ENCODE results near the gene ZNF514. TPM values are rescaled to one million over a fixed set of nuclear protein-coding genes. Genes with fewer than 3 reads are reported as not detected.
"Not testable (repeated sequence)": the region's sequence is repeated elsewhere in the genome, so short reads cannot be mapped to it uniquely, and the experiment has no call there.

Gene ZNF514
- total RNA-seq, result 10 to 100 TPM in 1 of 2 donors, 1 to 10 TPM in 1; 7.6 to 11.0 TPM

DNA sequence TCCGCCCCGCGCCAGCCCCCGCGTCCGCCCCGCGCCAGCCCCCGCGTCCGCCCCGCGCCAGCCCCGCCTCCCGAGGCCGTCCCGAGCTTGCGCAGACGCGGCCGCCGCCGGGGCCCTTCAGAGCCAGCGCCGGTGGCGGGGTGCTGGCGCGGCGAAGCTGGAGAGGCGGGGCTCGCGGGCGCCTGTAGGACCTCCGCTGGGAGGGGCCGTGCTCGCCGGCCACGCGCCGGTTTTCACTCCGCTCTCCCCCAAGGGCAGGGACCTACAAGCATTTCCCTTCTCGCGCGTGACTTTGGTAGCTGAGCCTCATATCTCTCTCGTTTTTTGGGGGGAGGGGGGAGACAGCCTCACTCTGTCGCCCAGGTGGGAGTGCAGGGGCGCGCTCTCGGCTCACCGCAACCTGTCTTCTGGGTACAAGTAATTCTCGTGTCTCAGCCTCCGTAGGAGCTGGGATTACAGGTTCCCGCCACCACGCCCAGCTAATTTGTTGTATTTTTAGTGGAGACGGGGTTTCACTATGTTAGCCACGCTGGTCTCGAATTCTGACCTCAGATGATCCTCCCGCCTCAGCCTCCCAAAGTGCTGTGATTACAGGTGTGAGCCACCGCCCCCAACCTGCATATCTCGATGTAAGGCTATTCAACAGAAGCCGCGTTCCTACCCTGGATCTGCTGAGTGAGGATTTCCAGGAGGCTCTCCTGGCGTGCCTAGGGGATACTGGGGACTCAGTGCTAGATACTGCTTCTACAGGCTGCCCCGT is at the start of gene ZNF514:
ZNF514 (minus strand) TSS at position 159 of the 760 bp plus-strand sequence. CDS start 6,595 bp downstream, outside the sequence.
- DNase-seq (ENCODE audit: low spot score in 2 of 2) (peak; percentile 74 to 76), ATAC-seq (peak; percentile 93 to 95)
- Mint-ChIP-seq H3K9me3 (peaks cover 13 to 24% of the 10 kb centered on the region in 2 donors), H3K27ac (peak within 1 kb of the TSS; percentile 81 to 84), H3K36me3 (peaks cover 35 to 41% of the 10 kb centered on the region in 2 donors)

GRCh38 chr2:95208106-95208505 is 48.5 kb upstream of the ZNF514 start:
- H3K27ac Mint-ChIP-seq, result peak overlapping the region; percentile 17 to 87
- DNase-seq (ENCODE audit: low spot score in 2 of 2), result no peak
- ATAC-seq, result no peak

DNA sequence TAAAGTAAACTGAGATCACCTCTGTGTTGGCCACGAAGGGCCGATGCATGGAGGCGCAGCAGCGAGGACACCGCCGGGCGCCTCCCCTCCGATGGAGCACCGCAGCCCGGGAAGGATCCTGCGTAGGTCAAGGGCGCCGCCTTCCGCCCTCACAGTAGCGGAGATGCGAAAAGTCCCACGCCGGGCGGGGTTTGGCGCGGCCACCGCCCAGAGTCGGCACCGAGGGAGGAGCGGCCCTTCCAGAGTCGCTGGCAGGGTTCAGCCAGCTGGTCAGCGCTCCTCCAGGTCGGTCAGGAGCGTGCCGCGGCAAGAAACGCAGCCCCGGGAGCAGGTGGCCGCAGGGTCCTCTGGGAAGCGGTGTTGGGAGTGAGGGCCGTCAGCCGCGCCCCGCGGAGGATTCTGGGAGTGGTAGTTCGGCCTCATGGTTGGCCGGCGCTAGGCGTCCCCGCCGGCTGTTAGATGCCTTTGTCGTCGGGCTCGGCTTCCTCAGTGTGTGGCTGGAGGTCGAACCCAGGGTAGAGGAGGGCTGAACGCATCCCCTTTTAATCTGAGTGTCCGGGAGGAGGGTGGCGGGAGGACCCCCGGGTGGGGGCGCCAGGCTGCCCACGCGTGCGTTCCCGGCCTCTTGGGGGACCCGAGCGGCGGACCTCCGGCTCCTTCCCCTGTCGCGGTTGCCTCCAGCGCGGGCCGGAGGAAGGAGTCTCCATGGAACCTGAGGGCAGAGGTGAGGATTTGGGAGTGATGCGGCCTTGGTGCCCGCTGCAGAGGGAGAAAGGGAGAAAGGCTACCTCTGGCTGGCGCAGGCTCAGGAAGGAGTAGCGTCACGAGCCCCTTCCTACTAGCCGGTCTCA is 47.7 kb upstream of the ZNF514 start, which contains the start of gene ZNF892:
ZNF892 (plus strand) TSS at position 411 of the 851 bp plus-strand sequence; CDS start at position 706, 295 bp downstream.
- Mint-ChIP-seq H3K9me3 (peaks cover 10 to 18% of the 10 kb centered on the region in 2 donors), H3K27ac (peak within 1 kb of the TSS; percentile 30 to 87), H3K36me3 (peaks cover 32 to 44% of the 10 kb centered on the region in 2 donors)
- peak; percentile 94 to 97 for ATAC-seq
- peak; percentile 80 to 84 for DNase-seq (ENCODE audit: low spot score in 2 of 2)

More at GRCh38 chr2:95208106-95208505, 48.5 kb upstream of the ZNF514 start:
- peaks cover 14 to 21% of the 10 kb centered on the region in 2 donors for H3K9me3 Mint-ChIP-seq
- peaks cover 39 to 51% of the 10 kb centered on the region in 2 donors for H3K36me3 Mint-ChIP-seq

DNA sequence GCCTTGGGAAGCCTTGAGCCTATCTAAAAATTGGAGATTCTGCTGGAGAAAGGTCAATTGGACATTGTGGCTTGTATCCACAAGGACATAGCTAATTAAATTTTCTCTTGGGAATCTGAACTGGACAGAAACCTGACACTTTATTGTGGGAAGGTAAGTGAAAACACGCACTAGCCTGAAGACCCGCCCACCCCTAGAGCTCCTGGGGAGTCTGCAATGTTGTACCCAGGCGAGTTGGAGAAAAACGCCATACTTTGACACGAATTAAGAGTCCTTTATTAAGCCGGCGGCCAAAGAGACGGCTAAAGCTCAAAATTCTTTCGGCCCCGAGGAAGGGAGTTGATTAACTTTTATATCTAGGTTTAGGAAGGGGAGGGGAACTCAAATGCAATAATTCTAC is 46.4 kb upstream of the ZNF514 start:
- Mint-ChIP-seq H3K36me3 (peaks cover 22 to 31% of the 10 kb centered on the region in 2 donors), H3K27ac (peak overlapping the region in 1 of 2 donors; percentile 87)

GRCh38 chr2:95204396-95204795 is 44.7 kb upstream of the ZNF514 start:
- no peak for ATAC-seq
- Mint-ChIP-seq H3K9me3 (peaks cover 1 to 8% of the 10 kb centered on the region in 2 donors), H3K27ac (no peak overlapping the region), H3K36me3 (peaks cover 10 to 17% of the 10 kb centered on the region in 2 donors)
- DNase-seq (ENCODE audit: low spot score in 2 of 2), result no peak

More for the DNA sequence above, 46.4 kb upstream of the ZNF514 start:
- H3K9me3 Mint-ChIP-seq, result peaks cover 10 to 18% of the 10 kb centered on the region in 2 donors
- DNase-seq (ENCODE audit: low spot score in 2 of 2) (no peak), ATAC-seq (no peak)

- Mint-ChIP-seq H3K9me3 (peaks cover 0 to 4% of the 10 kb centered on the region in 2 donors), H3K36me3 (peaks cover 5 to 12% of the 10 kb centered on the region in 2 donors), H3K27ac (no peak overlapping the region)
- DNase-seq (ENCODE audit: low spot score in 2 of 2) (no peak), ATAC-seq (no peak)
Measured at GRCh38 chr2:95203911-95204310, 44.3 kb upstream of the ZNF514 start.

- not testable (repeated sequence) for H3K36me3 Mint-ChIP-seq, ATAC-seq, H3K9me3 Mint-ChIP-seq, H3K27ac Mint-ChIP-seq
- peak; percentile 30 to 59 for DNase-seq (ENCODE audit: low spot score in 2 of 2)
Measured at GRCh38 chr2:95192956-95193355, 33.3 kb upstream of the ZNF514 start.

DNA sequence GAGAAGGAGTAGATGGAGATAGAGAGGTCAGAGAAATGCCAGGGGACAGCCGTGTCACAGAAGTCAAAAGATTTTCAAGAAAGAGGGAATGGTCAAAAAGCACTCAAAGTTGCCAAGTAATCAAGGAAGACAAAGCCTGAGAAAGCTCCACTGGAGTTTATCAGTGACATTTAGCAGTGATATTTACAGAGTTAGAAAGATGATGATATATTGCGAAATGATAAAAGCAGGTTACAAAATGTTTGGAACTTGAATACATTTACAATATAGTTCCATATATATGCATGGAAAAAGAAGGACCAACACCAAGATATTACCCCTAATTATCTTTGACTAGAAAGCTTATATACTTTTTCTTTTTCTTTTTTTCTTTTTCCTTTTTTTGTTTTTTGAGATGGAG is 26.3 kb upstream of the ZNF514 start:
- peaks cover 32 to 33% of the 10 kb centered on the region in 2 donors for H3K36me3 Mint-ChIP-seq
- DNase-seq (ENCODE audit: low spot score in 2 of 2), result no peak
- peaks cover 27% of the 10 kb centered on the region in 2 donors for H3K9me3 Mint-ChIP-seq
- H3K27ac Mint-ChIP-seq, result no peak overlapping the region
- no peak for ATAC-seq

GRCh38 chr2:95185197-95185596 is 25.5 kb upstream of the ZNF514 start:
- Mint-ChIP-seq H3K36me3 (peaks cover 39 to 40% of the 10 kb centered on the region in 2 donors), H3K9me3 (peaks cover 31 to 33% of the 10 kb centered on the region in 2 donors), H3K27ac (no peak overlapping the region)
- no peak for ATAC-seq
- no peak for DNase-seq (ENCODE audit: low spot score in 2 of 2)

DNA sequence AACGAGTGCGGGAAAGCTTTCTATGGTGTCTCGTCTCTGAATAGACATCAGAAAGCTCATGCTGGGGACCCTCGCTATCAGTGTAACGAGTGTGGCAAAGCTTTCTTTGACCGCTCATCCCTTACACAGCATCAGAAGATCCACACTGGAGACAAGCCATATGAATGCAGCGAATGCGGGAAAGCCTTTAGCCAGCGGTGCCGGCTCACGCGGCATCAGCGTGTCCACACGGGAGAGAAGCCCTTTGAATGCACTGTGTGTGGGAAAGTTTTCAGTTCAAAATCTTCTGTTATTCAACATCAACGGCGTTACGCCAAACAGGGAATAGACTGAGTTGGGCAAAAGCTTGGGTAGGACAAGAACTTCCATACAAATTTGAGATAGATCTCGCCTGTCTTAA is 22.1 kb upstream of the ZNF514 start:
- no peak for DNase-seq (ENCODE audit: low spot score in 2 of 2)
- H3K36me3 Mint-ChIP-seq, result peaks cover 66 to 72% of the 10 kb centered on the region in 2 donors
- peaks cover 42 to 44% of the 10 kb centered on the region in 2 donors for H3K9me3 Mint-ChIP-seq
- H3K27ac Mint-ChIP-seq, result no peak overlapping the region
- no peak for ATAC-seq

DNA sequence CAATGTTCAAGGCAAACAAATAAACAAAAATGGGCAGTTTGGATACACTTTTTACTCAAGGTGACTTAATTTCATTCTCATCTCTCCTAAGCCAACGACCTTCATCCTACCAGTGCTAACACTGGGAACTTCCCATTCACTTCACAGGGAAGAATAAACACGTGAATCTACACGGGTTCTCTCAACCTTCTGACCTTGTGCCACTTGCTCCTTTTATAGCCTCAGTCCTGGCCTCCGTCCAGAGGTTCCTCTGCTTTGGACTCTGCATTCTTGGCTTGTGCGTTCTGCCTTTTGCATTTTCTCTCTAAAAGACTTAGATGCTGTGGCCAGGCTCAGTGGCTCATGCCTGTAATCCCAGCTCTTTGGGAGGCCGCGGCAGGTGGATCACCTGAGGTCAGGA is 19.8 kb upstream of the ZNF514 start:
- Mint-ChIP-seq H3K27ac (no peak overlapping the region), H3K9me3 (peaks cover 34 to 39% of the 10 kb centered on the region in 2 donors), H3K36me3 (peaks cover 75 to 78% of the 10 kb centered on the region in 2 donors)
- ATAC-seq, result no peak
- DNase-seq (ENCODE audit: low spot score in 2 of 2), result no peak

DNA sequence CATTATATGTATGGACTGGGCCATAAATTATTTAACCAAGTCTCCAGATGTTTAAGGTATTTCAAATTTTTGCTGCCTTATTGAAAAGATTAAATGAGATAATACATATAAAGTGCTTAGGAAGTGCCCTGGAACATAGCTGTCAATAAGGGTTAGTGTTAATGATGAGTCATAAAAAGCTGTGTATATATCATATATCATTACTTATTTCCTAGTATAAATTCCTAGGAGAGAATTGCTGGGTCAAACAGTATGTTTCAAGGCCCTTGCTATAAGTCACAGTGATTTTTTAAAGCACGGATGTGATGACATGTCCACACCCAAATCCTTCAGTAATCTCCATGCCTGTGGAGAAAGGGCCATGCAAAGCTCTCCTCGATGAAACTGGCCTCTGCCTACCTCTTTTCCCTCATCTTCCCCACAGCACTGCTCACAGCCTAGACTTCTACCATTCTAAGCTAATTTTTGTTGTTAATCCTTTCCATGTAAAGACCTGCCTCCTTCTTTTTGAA is 14.4 kb upstream of the ZNF514 start:
- ATAC-seq (no peak), DNase-seq (ENCODE audit: low spot score in 2 of 2) (no peak)
- Mint-ChIP-seq H3K27ac (no peak overlapping the region), H3K36me3 (peaks cover 25 to 33% of the 10 kb centered on the region in 2 donors), H3K9me3 (peaks cover 4 to 13% of the 10 kb centered on the region in 2 donors)

GRCh38 chr2:95171902-95172301 is 12.3 kb upstream of the ZNF514 start:
- Mint-ChIP-seq H3K27ac (no peak overlapping the region), H3K36me3 (peaks cover 11 to 20% of the 10 kb centered on the region in 2 donors), H3K9me3 (peaks cover 0 to under 1% of the 10 kb centered on the region in 2 donors)
- ATAC-seq (no peak), DNase-seq (ENCODE audit: low spot score in 2 of 2) (no peak)

DNA sequence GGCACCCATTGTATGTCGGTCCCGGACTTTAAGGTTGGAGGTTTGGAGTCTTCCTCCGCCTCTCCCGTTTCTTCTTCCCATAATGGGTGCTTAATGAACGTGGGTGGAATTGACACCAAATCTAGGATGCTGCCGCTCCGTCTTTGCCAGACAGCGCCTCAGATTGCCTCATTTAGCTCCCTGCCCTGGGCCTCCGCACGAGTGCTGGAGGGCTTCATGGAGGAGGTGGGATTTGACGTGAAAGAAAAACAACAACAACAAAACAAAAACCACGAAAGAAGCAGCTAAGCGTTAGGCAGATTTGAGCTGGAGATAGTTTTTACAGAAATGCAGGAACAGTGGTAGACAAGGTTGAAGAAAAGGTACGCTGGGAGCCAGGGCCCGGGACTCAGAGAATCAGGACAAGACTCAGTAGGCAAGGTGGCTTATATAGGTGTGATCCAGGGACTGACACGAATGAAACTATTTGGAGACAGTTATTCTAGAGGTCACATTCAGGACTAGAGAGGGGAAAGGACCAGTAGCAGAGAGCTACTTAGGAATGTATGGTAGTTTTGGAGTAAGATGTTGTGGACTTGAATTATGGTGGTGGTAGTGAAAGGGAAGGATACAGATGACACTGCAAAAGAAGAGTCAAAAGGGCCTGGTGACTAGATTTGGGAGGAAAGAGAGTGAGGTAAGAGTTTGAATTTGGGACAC is 6.6 kb upstream of the ZNF514 start:
- H3K27ac Mint-ChIP-seq, result peak overlapping the region; percentile 93 to 96
- H3K9me3 Mint-ChIP-seq, result peaks cover 3 to 9% of the 10 kb centered on the region in 2 donors
- ATAC-seq (peak in 1 of 2 donors; percentile 2), DNase-seq (ENCODE audit: low spot score in 2 of 2) (no peak)
- peaks cover 24 to 41% of the 10 kb centered on the region in 2 donors for H3K36me3 Mint-ChIP-seq

DNA sequence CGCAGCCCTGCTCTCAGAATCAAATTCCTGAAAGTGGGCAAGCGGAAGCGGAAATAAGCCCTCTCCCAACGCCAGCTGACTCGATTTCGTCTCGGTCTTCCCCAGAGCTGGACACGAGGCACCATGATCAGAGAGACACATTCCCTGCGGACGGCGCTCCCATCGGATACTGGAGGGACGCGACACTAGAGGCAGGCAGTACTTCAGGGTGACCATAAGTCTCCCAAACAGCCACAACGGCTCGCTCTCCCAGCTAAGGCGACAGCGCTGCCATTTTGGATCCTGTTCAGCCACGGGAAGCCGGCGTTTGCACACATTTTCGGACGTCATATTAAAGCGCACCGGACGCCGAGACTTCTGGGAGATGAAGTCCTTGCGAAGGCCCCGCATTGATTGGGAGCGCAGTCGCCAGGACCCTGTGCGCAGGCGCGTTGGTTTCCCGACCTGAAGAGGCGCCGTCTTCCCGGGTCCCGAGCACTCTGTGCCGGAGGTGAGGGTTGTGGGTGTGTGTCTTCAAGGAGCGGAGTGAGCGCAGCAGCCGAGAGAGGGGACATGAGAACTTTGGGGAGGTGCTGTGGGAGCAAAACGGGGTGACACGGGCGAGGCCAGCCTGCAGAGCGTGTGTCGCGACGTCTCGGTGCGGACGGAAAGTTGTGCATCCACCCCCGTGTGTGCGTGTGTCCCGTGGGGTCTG is 5.9 kb upstream of the ZNF514 start, which contains the start of gene ZNF2:
ZNF2 (plus strand) TSS at position 439 of the 694 bp plus-strand sequence. CDS start 10,418 bp downstream, outside the sequence.
- peak within 1 kb of the TSS; percentile 93 to 96 for H3K27ac Mint-ChIP-seq
- peaks cover 3 to 9% of the 10 kb centered on the region in 2 donors for H3K9me3 Mint-ChIP-seq
- ATAC-seq (peak; percentile 97 to 98), DNase-seq (ENCODE audit: low spot score in 2 of 2) (peak; percentile 92 to 96)
- H3K36me3 Mint-ChIP-seq, result peaks cover 24 to 41% of the 10 kb centered on the region in 2 donors

All from activated naive CD4-positive, alpha-beta T cell treated with anti-CD3 and anti-CD28 coated beads, Interleukin-2, amount 50 U/mL, for 72 hours (primary cell).